ENCODE data around the gene ZNF30.
"Not testable (repeated sequence)": the region's sequence is repeated elsewhere in the genome, so short reads cannot be mapped to it uniquely, and the experiment has no call there.

GRCh38 chr19:34970185-34970780, 43.6 kb downstream of the ZNF30 start:
- not testable (repeated sequence) for TF ChIP-seq POLR2A (IDR thresholded peaks at IDR 0.05; ENCODE audit: low read depth); CTCF (IDR thresholded peaks at IDR 0.05); POLR2AphosphoS5 (IDR thresholded peaks at IDR 0.05)

All from esophagus muscularis mucosa (tissue), 3 donors.